LHCN-M2 (cell line): ENCODE results near the gene RERE. TPM values are rescaled to one million over a fixed set of nuclear protein-coding genes. Genes with fewer than 3 reads are reported as not detected.
A peak's percentile ranks its signal among the peaks of the same experiment; 100 is the strongest.
"Not testable (repeated sequence)": the region's sequence is repeated elsewhere in the genome, so short reads cannot be mapped to it uniquely, and the experiment has no call there.

ENCODE experiments used
- DNase-seq: peaks from one replicate; pipeline ENCODE4 v3.0.0-alpha.2; 2012; ENCODE audit warnings: low read depth
- total RNA-seq: library from RNA; depleted of rRNA; stranded (reverse); fragments of >200 nt; gene quantifications from 2 replicates; pipeline ENCODE4 v1.2.3, GENCODE V29; 2014

RERE gene
- total RNA-seq, 1 experiment from 2014 or later: 9.8 TPM

- DNase-seq: no peak
These were observed 97.1 kb downstream of the RERE start for GRCh38 chr1:8720347-8720746.

GRCh38 chr1:8718850-8719361 is 98.5 kb downstream of the RERE start:
- DNase-seq: no peak

GRCh38 chr1:8717148-8717547 is 100.3 kb downstream of the RERE start:
- DNase-seq: no peak

- no peak for DNase-seq
These were observed 101.2 kb downstream of the RERE start for GRCh38 chr1:8716238-8716637.

GRCh38 chr1:8714173-8714572 is 103.3 kb downstream of the RERE start:
- no peak for DNase-seq

- peak; percentile 94 for DNase-seq
These were observed 104.8 kb downstream of the RERE start for GRCh38 chr1:8712413-8713231.

- DNase-seq: no peak
These were observed 105.5 kb downstream of the RERE start for GRCh38 chr1:8711873-8712412.

GRCh38 chr1:8711151-8711550 is 106.3 kb downstream of the RERE start:
- DNase-seq: peak; percentile 21

GRCh38 chr1:8708259-8708658 is 109.2 kb downstream of the RERE start:
- no peak for DNase-seq

GRCh38 chr1:8706995-8707396 is 110.4 kb downstream of the RERE start:
- peak; percentile 38 for DNase-seq

GRCh38 chr1:8706291-8706690 is 111.1 kb downstream of the RERE start:
- no peak for DNase-seq

- no peak for DNase-seq
These were observed 112.5 kb downstream of the RERE start for GRCh38 chr1:8704866-8705506.

- peak; percentile 93 for DNase-seq
These were observed 114.3 kb downstream of the RERE start for GRCh38 chr1:8702850-8703810.

GRCh38 chr1:8702472-8702849 is 115.0 kb downstream of the RERE start:
- DNase-seq: no peak

GRCh38 chr1:8701794-8702471 is 115.5 kb downstream of the RERE start:
- peak; percentile 34 for DNase-seq

- no peak for DNase-seq
These were observed 117.8 kb downstream of the RERE start for GRCh38 chr1:8699679-8700078.

- no peak for DNase-seq
These were observed 118.4 kb downstream of the RERE start for GRCh38 chr1:8698937-8699447.

GRCh38 chr1:8698012-8698630 is 119.3 kb downstream of the RERE start:
- DNase-seq: no peak

GRCh38 chr1:8695442-8695841 is 122.0 kb downstream of the RERE start:
- DNase-seq: not testable (repeated sequence)

- DNase-seq: no peak
These were observed 124.3 kb downstream of the RERE start for GRCh38 chr1:8693107-8693506.
